Kidney (tissue), 14 donors: ENCODE results near the gene ZBTB11. TPM values are rescaled to one million over a fixed set of nuclear protein-coding genes. Genes with fewer than 3 reads are reported as not detected.
"Not testable (repeated sequence)": the region's sequence is repeated elsewhere in the genome, so short reads cannot be mapped to it uniquely, and the experiment has no call there.

ENCODE experiments used
- DNase-seq, 5 donors: peaks; one replicate each; pipeline ENCODE4 v3.0.0-alpha.2; 2013 to 2020
- FAIRE-seq: peaks from 2 replicates; lab custom pipeline; 2012; peaks lifted over from hg19 to GRCh38; lab: Jason Lieb, UNC
- H3K27ac ChIP-seq, 2 donors: one replicate each; pipeline ENCODE4 v1.7.0; 2013; ENCODE audit warnings: low read depth in 2 of 2, low read length in 2 of 2, inconsistent platforms in 1 of 2
- H3K27me3 ChIP-seq: one replicate; pipeline ENCODE4 v1.7.1; 2013; ENCODE audit warnings: low read length, inconsistent platforms; ENCODE audit not compliant: control insufficient read depth, insufficient read depth
- H3K36me3 ChIP-seq, 3 donors: one replicate each; pipeline versions ENCODE4 v1.7.0 to v1.7.1; 2013; ENCODE audit warnings: low read length in 3 of 3, control low read depth in 1 of 3, inconsistent platforms in 1 of 3; ENCODE audit not compliant: insufficient read depth in 3 of 3, control insufficient read depth in 2 of 3
- H3K4me1 ChIP-seq, 3 donors: one replicate each; pipeline versions ENCODE4 v1.7.0 to v1.7.1; 2013; ENCODE audit warnings: low read length in 3 of 3, inconsistent platforms in 1 of 3, low read depth in 1 of 3; ENCODE audit not compliant: control insufficient read depth in 2 of 3, insufficient read depth in 2 of 3
- H3K4me3 ChIP-seq, 3 donors: one replicate each; pipeline versions ENCODE4 v1.7.0 to v1.8.1; 2013; ENCODE audit warnings: low read length in 3 of 3, control low read depth in 1 of 3, inconsistent platforms in 1 of 3
- H3K9ac ChIP-seq, 3 donors: one replicate each; pipeline versions ENCODE4 v1.7.0 to v1.7.1; 2013; ENCODE audit warnings: low read length in 3 of 3, control low read depth in 1 of 3, inconsistent platforms in 1 of 3
- H3K9me3 ChIP-seq, 3 donors: one replicate each; pipeline versions ENCODE4 v1.7.0 to v1.7.1; 2013; ENCODE audit warnings: low read length in 3 of 3, control low read depth in 1 of 3, inconsistent platforms in 1 of 3; ENCODE audit not compliant: control insufficient read depth in 2 of 3, insufficient read depth in 1 of 3
- intact Hi-C: fragments of 100-400 bp; cut with DNase I; formaldehyde crosslinking; loops from one replicate; pipeline ENCODE4 v1.11.1; 2022
- polyA plus RNA-seq: library from polyadenylated mRNA; stranded (reverse); fragments of 350-450 nt; fragmentation: Illumina TruSeq; extraction: RNeasy Lipid Tissue Mini Kit (QIAGEN cat#74804); gene quantifications from one replicate; pipeline ENCODE4 v1.2.3, GENCODE V29; 2014; ENCODE audit warnings: low read depth, low replicate concordance; ENCODE audit not compliant: insufficient read depth
- total RNA-seq: library from RNA; stranded (reverse); fragmentation: NEBNext Ultra II Directional; extraction: Animal tissue kit (Norgen Biotek cat#: 25700); gene quantifications from one replicate; pipeline ENCODE4 v1.2.1, GENCODE V29; 2021
- TF ChIP-seq, protein P1 (sequence below): IDR thresholded peaks from 3 replicates; pipeline ENCODE4 v1.5.1; 2012; ENCODE audit warnings: mild to moderate bottlenecking, moderate library complexity, borderline replicate concordance; ENCODE audit not compliant: insufficient read depth; ENCODE audit errors: extremely low read depth
- donor health status: control.
- donor health status: control.
- donor health status: control.
- donor health status: control.
- donor health status: control.
- donor health status: DM: yes; HTN: yes; CAD: no.
- donor health status: Normal renal cell carcinoma (clear cell type).

ZBTB11 gene
- total and polyA plus RNA-seq, 2 donors from 2014 or later = 4.7 to 14.1 TPM

DNA sequence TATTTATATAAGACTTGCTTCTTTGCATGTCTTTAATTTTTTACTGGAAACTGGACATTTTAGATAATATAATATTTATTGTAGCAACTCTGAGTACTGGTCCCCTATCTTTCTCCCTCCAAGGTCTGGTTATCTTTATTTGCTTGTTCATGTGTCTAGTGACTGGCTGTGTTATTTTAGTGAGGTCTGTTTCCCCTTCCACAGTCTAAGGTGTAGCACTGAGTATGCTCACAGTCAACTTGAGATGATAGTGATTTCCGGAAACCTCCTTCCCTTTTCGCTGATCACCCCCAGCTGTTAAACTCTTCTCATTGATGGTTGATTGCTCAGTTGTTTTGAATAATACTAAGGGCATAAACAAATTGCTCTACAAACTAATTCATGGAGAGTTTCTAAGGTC lies 65.9 kb downstream of the ZBTB11 start:
- no peak for FAIRE-seq
- Histone ChIP-seq H3K9ac (no peak overlapping the region), H3K4me1 (no peaks in the 10 kb centered on the region), H3K27ac (no peak overlapping the region), H3K36me3 (no peaks in the 10 kb centered on the region), H3K27me3 (no peaks in the 10 kb centered on the region), H3K4me3 (no peak overlapping the region), H3K9me3 (no peaks in the 10 kb centered on the region)
- intact Hi-C loops = no loop called here
- TF ChIP-seq, protein P1, sequence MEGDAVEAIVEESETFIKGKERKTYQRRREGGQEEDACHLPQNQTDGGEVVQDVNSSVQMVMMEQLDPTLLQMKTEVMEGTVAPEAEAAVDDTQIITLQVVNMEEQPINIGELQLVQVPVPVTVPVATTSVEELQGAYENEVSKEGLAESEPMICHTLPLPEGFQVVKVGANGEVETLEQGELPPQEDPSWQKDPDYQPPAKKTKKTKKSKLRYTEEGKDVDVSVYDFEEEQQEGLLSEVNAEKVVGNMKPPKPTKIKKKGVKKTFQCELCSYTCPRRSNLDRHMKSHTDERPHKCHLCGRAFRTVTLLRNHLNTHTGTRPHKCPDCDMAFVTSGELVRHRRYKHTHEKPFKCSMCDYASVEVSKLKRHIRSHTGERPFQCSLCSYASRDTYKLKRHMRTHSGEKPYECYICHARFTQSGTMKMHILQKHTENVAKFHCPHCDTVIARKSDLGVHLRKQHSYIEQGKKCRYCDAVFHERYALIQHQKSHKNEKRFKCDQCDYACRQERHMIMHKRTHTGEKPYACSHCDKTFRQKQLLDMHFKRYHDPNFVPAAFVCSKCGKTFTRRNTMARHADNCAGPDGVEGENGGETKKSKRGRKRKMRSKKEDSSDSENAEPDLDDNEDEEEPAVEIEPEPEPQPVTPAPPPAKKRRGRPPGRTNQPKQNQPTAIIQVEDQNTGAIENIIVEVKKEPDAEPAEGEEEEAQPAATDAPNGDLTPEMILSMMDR = no peak
- DNase-seq = no peak

DNA sequence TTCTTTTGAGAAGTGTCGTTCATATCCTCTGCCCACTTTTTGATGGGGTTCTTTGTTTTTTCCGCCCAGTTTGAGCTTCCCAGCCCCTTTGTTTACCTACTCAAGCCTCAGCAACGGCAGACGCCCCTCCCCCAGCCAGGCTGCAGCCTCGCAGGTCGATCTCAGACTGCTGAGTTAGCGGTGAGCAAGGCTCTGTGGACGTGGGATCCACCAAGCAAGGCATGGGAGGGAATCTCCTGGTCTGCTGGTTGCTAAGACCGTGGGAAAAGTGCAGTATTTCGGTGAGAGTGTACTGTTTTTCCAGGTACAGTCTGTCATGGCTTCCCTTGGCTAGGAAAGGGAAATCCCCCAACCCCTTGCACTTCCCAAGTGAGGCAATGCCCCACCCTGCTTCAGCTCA lies 71.5 kb downstream of the ZBTB11 start:
- H3K27me3 ChIP-seq, H3K9me3 ChIP-seq, H3K4me3 ChIP-seq, H3K4me1 ChIP-seq, intact Hi-C loops, H3K9ac ChIP-seq, FAIRE-seq, H3K27ac ChIP-seq, DNase-seq, H3K36me3 ChIP-seq: not testable (repeated sequence)

DNA sequence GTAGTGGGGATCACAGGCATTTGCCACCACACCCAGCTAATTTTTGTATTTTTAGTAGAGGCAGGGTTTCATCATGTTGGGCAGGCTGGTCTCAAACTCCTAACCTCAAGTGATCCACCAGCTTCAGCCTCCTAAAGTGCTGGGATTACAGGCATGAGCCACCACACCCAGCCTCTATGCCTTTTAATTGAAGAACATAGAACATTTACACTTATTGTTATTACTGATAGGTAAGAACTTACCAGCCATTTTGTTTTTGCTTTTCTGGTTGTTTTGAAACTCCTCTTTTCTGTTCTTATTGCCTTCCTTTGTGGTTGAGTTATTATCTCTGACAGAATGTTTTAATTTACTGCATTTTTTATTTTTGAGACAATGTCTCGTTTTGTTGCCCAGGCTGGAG lies 73.7 kb downstream of the ZBTB11 start:
- H3K27me3 ChIP-seq = no peaks in the 10 kb centered on the region
- no peaks in the 10 kb centered on the region for H3K36me3 ChIP-seq
- intact Hi-C loops = no loop called here
- no peak overlapping the region for H3K9ac ChIP-seq
- DNase-seq (no peak), FAIRE-seq (no peak)
- TF ChIP-seq, protein P1 = no peak
- no peak overlapping the region for H3K27ac ChIP-seq
- H3K9me3 ChIP-seq = no peaks in the 10 kb centered on the region
- no peak overlapping the region for H3K4me3 ChIP-seq
- no peaks in the 10 kb centered on the region for H3K4me1 ChIP-seq

DNA sequence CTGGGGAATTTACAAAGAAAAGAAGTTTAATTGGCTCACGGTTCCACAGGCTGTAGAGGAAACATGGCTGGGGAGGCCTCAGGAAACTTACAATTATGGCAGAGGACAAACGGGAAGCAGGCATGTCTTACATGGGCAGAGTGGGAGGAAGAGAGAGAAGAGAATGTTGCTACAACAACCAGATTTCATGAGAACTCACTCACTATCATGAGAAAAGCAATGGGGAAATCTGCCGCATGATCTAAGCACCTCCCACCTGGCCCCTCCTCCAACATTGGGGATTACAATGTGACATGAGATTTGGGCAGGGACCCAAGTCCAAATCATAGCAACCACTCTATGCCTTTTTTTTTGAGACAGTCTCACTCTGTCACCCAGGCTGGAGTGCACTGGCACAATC lies 74.2 kb downstream of the ZBTB11 start:
- no peak overlapping the region for H3K9ac ChIP-seq
- H3K27ac ChIP-seq = no peak overlapping the region
- intact Hi-C loops = no loop called here
- H3K9me3 ChIP-seq = no peaks in the 10 kb centered on the region
- no peaks in the 10 kb centered on the region for H3K4me1 ChIP-seq
- no peak overlapping the region for H3K4me3 ChIP-seq
- FAIRE-seq (no peak), DNase-seq (no peak)
- no peaks in the 10 kb centered on the region for H3K36me3 ChIP-seq
- no peaks in the 10 kb centered on the region for H3K27me3 ChIP-seq
- TF ChIP-seq, protein P1 = no peak

Other genes starting within 250 kb of the ZBTB11 start
- gene SENP7, start 163.9 kb downstream of the ZBTB11 start, total RNA-seq = 28.7 TPM
- gene SENP7, start 163.9 kb downstream of the ZBTB11 start, polyA plus RNA-seq = 5.4 TPM
- gene TRMT10C, start 115.3 kb downstream of the ZBTB11 start, total RNA-seq = 17.7 TPM
- 27.5 TPM for gene TRMT10C, start 115.3 kb downstream of the ZBTB11 start, polyA plus RNA-seq
- 148 TPM for gene PCNP, start 103.0 kb downstream of the ZBTB11 start, total RNA-seq
- gene PCNP, start 103.0 kb downstream of the ZBTB11 start, polyA plus RNA-seq = 63.3 TPM
- gene RPL24, start 9.6 kb upstream of the ZBTB11 start, total RNA-seq = 844 TPM
- 1,595 TPM for gene RPL24, start 9.6 kb upstream of the ZBTB11 start, polyA plus RNA-seq
- 7.5 TPM for gene CEP97, start 47.5 kb upstream of the ZBTB11 start, total RNA-seq
- gene CEP97, start 47.5 kb upstream of the ZBTB11 start, polyA plus RNA-seq = 1.7 TPM
- gene NXPE3, start 102.1 kb upstream of the ZBTB11 start, total RNA-seq = 13.3 TPM
- gene NXPE3, start 102.1 kb upstream of the ZBTB11 start, polyA plus RNA-seq = 4.9 TPM
- gene NFKBIZ, start 172.4 kb upstream of the ZBTB11 start, total RNA-seq = 196 TPM
- 6.7 TPM for gene NFKBIZ, start 172.4 kb upstream of the ZBTB11 start, polyA plus RNA-seq